ENCODE measurements around the gene TTLL5.

- TF ChIP-seq CTCF (IDR thresholded peaks at IDR 0.05) (no peak), POLR2A (IDR thresholded peaks at IDR 0.05) (no peak), POLR2AphosphoS5 (IDR thresholded peaks at IDR 0.05) (no peak)
Measured at GRCh38 chr14:75913183-75913582, 252.1 kb downstream of the TTLL5 start.
